ENCODE data around the gene ODAD3. TPM values are rescaled to one million over a fixed set of nuclear protein-coding genes. Genes with fewer than 3 reads are reported as not detected.
"Not testable (repeated sequence)": the region's sequence is repeated elsewhere in the genome, so short reads cannot be mapped to it uniquely, and the experiment has no call there.

Gene ODAD3
- polyA plus RNA-seq, 1 experiment, result 0.09 TPM

DNA sequence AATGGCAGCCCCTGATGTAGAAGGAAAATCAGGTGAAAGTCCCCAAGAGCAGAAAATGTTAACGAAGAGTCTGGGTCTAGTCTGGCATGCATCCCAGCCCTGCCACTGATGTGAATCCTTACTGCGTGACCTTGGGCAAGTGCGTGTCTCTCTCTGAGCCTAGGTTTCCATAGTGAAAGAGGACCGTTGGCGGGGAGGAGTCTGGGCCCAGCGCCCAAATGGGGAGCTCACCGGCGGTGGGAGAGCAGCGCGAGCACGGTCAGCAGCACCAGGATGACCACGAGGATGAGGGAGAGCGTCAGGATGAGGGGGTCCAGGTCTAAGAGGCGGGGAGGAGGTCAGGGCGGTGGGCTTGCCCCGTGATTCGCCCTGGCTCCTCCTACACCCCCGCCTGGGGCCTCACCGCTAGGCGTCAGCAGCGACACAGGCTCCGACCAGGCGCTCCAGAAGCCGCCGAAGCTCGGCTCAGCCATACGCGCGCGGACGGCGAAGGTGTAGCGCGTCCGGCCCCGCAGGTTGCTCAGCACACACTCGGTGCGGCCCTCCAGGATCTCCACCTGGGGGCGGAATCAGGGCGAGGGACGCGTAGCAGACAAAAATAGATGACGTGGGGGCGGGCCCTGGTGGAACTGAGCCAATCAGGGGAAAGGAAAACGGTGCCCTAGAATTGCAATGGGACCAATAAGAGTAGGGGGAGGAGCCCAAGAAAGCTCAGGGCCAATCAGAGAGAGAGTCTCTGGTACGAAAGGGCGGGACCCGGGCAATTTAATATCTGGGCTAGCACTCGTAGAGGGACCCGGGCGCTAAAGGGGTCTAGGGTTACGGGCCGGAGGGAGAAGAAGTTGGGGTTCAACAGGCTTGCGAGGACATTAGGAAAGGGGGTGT lies 54.0 kb downstream of the ODAD3 start:
- peak overlapping the region; percentile 61 for H3K27ac ChIP-seq (ENCODE audit: low read depth, low read length)
- DNase-seq (ENCODE audit: low read depth, low spot score), result peak; percentile 80
- peak overlapping the region; percentile 82 for H3K4me3 ChIP-seq (ENCODE audit: low read depth, low read length)
- peaks cover 3% of the 10 kb centered on the region for H3K27me3 ChIP-seq (ENCODE audit: control insufficient read depth, insufficient read depth, low read length)
- H3K9me3 ChIP-seq (ENCODE audit: control insufficient read depth, insufficient read depth, low read length), result no peaks in the 10 kb centered on the region; the same call in 1 of the 2 replicates
- CTCF ChIA-PET, result interaction anchor here (0.5 to 2.3 kb wide), 23 partner anchors 10 to 209 kb away, joined by 3 to 14 read pairs (median 4); partner anchors contain the start of genes CCDC159, ODAD3, PRKCSH and TMEM205
- POLR2A ChIA-PET, result interaction anchor here (0.6 to 1.3 kb wide), 7 partner anchors 23 to 155 kb away, joined by 3 to 6 read pairs (median 3); partner anchors contain the start of genes CCDC159, ODAD3, PRKCSH and TMEM205
- TF ChIP-seq, protein P1, sequence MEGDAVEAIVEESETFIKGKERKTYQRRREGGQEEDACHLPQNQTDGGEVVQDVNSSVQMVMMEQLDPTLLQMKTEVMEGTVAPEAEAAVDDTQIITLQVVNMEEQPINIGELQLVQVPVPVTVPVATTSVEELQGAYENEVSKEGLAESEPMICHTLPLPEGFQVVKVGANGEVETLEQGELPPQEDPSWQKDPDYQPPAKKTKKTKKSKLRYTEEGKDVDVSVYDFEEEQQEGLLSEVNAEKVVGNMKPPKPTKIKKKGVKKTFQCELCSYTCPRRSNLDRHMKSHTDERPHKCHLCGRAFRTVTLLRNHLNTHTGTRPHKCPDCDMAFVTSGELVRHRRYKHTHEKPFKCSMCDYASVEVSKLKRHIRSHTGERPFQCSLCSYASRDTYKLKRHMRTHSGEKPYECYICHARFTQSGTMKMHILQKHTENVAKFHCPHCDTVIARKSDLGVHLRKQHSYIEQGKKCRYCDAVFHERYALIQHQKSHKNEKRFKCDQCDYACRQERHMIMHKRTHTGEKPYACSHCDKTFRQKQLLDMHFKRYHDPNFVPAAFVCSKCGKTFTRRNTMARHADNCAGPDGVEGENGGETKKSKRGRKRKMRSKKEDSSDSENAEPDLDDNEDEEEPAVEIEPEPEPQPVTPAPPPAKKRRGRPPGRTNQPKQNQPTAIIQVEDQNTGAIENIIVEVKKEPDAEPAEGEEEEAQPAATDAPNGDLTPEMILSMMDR (IDR thresholded peaks at IDR 0.05; ENCODE audit: low read depth, low read length), result peak; percentile 77

DNA sequence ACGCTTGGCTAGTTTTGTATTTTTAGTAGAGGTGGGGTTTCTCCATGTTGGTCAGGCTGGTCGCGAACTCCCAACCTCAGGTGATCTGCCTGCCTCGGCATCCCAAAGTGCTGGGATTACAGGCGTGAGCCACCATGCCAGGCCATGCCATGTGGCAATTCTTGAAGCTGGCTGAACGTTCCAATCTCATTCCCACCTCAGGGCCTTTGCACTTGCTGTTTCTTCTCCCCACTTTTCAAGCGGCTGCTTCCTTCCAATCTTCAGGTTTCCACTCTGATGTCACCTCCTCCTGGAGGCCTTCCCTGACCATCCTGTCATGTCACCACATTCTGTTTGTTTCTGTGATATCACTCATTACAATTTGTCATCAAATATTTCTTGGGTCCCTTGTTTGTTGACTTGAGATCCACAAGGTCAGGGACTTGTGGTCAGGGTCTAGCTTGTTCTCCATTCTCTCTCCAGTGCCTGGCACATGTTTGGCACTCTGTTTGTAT lies 55.0 kb downstream of the ODAD3 start:
- DNase-seq (ENCODE audit: low read depth, low spot score), result no peak
- H3K27ac ChIP-seq (ENCODE audit: low read depth, low read length), result no peak overlapping the region
- TF ChIP-seq, protein P1 (IDR thresholded peaks at IDR 0.05; ENCODE audit: low read depth, low read length), result no peak
- no peak overlapping the region for H3K4me3 ChIP-seq (ENCODE audit: low read depth, low read length)
- ChIA-PET POLR2A (no interaction called here), CTCF (interaction anchor here (0.7 to 1.8 kb wide), 5 partner anchors 11 to 86 kb away, joined by 3 to 11 read pairs (median 4); partner anchors contain the start of genes ODAD3 and PRKCSH)
- H3K27me3 ChIP-seq (ENCODE audit: control insufficient read depth, insufficient read depth, low read length), result peaks cover 3% of the 10 kb centered on the region
- no peaks in the 10 kb centered on the region; the same call in 1 of the 2 replicates for H3K9me3 ChIP-seq (ENCODE audit: control insufficient read depth, insufficient read depth, low read length)

DNA sequence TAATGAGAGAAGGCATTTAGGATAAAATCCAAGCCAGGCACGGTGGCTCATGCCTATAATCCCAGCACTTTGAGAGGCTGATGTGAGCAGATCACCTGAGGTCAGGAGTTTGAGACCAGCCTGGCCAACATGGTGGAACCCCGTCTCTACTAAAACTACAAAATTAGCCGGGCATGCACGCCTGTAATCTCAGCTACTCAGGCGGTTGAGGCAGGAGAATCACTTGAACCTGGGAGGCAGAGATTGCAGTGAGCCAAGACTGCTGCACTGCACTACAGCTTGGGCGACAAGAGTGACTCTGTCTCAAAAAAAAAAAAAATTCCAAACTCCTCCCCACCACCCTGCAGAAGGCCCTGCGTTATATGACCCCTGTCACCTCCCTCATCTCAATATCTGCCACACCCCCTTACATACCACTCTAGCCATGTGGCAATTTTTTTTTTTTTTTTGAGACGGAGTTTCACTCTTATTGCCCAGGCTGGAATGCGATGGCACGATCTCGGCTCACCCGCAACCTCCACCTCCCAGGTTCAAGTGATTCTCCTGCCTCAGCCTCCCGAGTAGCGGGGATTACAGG lies 55.6 kb downstream of the ODAD3 start:
- CTCF ChIA-PET, result interaction anchor here (0.7 kb wide), 2 partner anchors 12 to 56 kb away, joined by 3 read pairs; partner anchors contain the start of genes ODAD3 and PRKCSH
- not testable (repeated sequence) for DNase-seq (ENCODE audit: low read depth, low spot score); H3K4me3 ChIP-seq (ENCODE audit: low read depth, low read length); H3K27ac ChIP-seq (ENCODE audit: low read depth, low read length); H3K27me3 ChIP-seq (ENCODE audit: control insufficient read depth, insufficient read depth, low read length); H3K9me3 ChIP-seq (ENCODE audit: control insufficient read depth, insufficient read depth, low read length)
- POLR2A ChIA-PET, result interaction anchor here (0.6 kb wide), 1 partner anchor 113 kb away, joined by 3 read pairs; no protein-coding TSS in a partner anchor

DNA sequence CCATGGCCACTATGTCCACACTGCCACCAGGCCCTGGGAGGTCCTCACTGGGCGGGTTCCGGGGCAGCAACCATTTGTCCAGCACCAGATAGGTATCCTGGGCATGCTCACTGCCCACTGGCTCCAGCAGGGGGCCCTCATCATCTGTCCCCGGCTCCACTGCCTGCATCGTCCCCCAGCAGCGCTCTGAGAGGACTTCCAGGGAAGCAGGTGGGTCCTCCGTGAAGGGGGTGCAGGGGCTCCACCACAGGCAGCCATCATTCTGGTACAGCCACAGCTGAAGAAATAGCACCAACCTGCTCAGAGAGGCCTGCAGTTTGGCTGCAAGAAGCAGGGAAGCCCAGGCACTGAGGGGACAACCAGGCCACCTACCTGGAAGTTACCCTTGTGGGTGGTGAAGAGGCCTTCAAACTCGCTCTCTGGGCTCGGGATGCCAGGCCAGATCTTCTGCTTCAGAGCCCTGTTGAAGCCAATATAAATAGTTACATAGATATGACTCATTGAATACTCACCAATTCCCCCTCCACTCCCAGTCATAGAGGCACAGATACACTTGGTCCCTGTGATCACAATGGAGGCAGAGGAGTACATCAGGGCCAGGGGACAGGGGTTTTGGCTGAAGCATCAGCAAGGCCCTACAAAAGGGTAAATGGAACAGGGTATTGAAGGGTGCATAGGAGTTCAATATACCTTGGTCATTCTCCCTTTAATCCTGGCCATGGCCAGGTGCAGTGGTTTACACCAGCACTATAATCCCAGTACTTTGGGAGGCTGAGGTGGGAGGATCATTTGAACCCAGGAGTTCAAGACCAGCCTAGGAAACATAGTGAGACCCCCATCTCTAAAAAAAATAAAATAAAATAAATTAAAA lies 56.4 kb downstream of the ODAD3 start:
- no peak overlapping the region for H3K4me3 ChIP-seq (ENCODE audit: low read depth, low read length)
- POLR2A ChIA-PET, result interaction anchor here (0.6 kb wide), 1 partner anchor 112 kb away, joined by 3 read pairs; no protein-coding TSS in a partner anchor
- no peak for DNase-seq (ENCODE audit: low read depth, low spot score)
- CTCF ChIA-PET, result interaction anchor here (0.7 to 2.4 kb wide), 6 partner anchors 11 to 252 kb away, joined by 3 to 13 read pairs (median 6); partner anchors contain the start of genes ODAD3 and PRKCSH
- H3K9me3 ChIP-seq (ENCODE audit: control insufficient read depth, insufficient read depth, low read length), result no peaks in the 10 kb centered on the region; the same call in 1 of the 2 replicates
- TF ChIP-seq, protein P1 (IDR thresholded peaks at IDR 0.05; ENCODE audit: low read depth, low read length), result peak; percentile 54
- H3K27ac ChIP-seq (ENCODE audit: low read depth, low read length), result peak overlapping the region; percentile 81
- H3K27me3 ChIP-seq (ENCODE audit: control insufficient read depth, insufficient read depth, low read length), result peaks cover 3% of the 10 kb centered on the region
